Endodermal cell (in vitro differentiated cells): ENCODE results near the gene NKX2-2. TPM values are rescaled to one million over a fixed set of nuclear protein-coding genes. Genes with fewer than 3 reads are reported as not detected.

ENCODE experiments used
- DNase-seq: peaks from one replicate; pipeline ENCODE4 v3.0.0-alpha.2; 2017
- H3K27ac ChIP-seq: 2 replicates; pipeline ENCODE4 v1.5.1; 2013; ENCODE audit warnings: mild to moderate bottlenecking, low read depth, low read length, moderate library complexity
- H3K27me3 ChIP-seq: 2 replicates; pipeline ENCODE4 v1.6.1; 2013; ENCODE audit warnings: mild to moderate bottlenecking, low read length, moderate library complexity; ENCODE audit not compliant: insufficient read depth, control insufficient read depth, poor library complexity, severe bottlenecking
- H3K36me3 ChIP-seq: 2 replicates; pipeline ENCODE4 v1.7.0; 2013; ENCODE audit warnings: mild to moderate bottlenecking, low read length, moderate library complexity; ENCODE audit not compliant: control insufficient read depth, insufficient read depth
- H3K4me1 ChIP-seq: one replicate; pipeline ENCODE4 v1.7.0; 2013; ENCODE audit warnings: low read length; ENCODE audit not compliant: control insufficient read depth, insufficient read depth
- H3K4me3 ChIP-seq: 2 replicates; pipeline ENCODE4 v1.5.1; 2013; ENCODE audit warnings: mild to moderate bottlenecking, low read length, moderate library complexity
- H3K9ac ChIP-seq: 2 replicates; pipeline ENCODE4 v1.6.1; 2013; ENCODE audit warnings: mild to moderate bottlenecking, low read length, moderate library complexity; ENCODE audit not compliant: poor library complexity, severe bottlenecking; ENCODE audit errors: extremely low read depth
- H3K9me3 ChIP-seq: 2 replicates; pipeline ENCODE4 v1.6.1; 2013; ENCODE audit warnings: mild to moderate bottlenecking, low read length, moderate library complexity; ENCODE audit not compliant: control insufficient read depth
- H3K27ac Mint-ChIP-seq: 2 replicates; pipeline ENCODE4 v1.8.0; 2020; ENCODE audit warnings: mixed read lengths
- H3K27me3 Mint-ChIP-seq: 2 replicates; pipeline ENCODE4 v1.8.0; 2021; ENCODE audit warnings: mild to moderate bottlenecking, mixed read lengths; ENCODE audit not compliant: insufficient read depth
- H3K36me3 Mint-ChIP-seq: 2 replicates; pipeline ENCODE4 v1.8.0; 2020; ENCODE audit warnings: low read depth, mixed read lengths
- H3K4me1 Mint-ChIP-seq: 2 replicates; pipeline ENCODE4 v1.8.0; 2020; ENCODE audit warnings: mixed read lengths
- H3K4me3 Mint-ChIP-seq: 2 replicates; pipeline ENCODE4 v1.8.0; 2020; ENCODE audit warnings: mild to moderate bottlenecking, moderate library complexity, mixed read lengths
- H3K9me3 Mint-ChIP-seq: 2 replicates; pipeline ENCODE4 v1.8.0; 2020; ENCODE audit warnings: mild to moderate bottlenecking, mixed read lengths
- WGBS, 2 experiments: methylation state at CpG; one replicate each; pipeline versions ENCODE4 v1.1.5 to v1.1.7; 2013; ENCODE audit warnings: missing lambda C conversion rate in 2 of 2, mixed read lengths in 1 of 2; ENCODE audit not compliant: insufficient coverage in 1 of 2, insufficient read length in 1 of 2; 5-methylcytosine and 5-hydroxymethylcytosine counted together
- total RNA-seq, 2 donors: library from RNA; stranded (reverse); fragmentation: NEBNext Ultra II Directional in 1 of 2; extraction: Animal tissue kit (Norgen Biotek cat#: 25700) in 1 of 2; gene quantifications; 2 replicates in 1 of 2; 3 replicates in 1 of 2; pipeline ENCODE4 v1.2.1, GENCODE V29; 2021
- TF ChIP-seq, protein P1 (sequence below): fragments of 200-600 bp; sonication (generic); conservative IDR thresholded peaks from 2 replicates; pipeline ENCODE4 v1.5.0; 2021; ENCODE audit warnings: antibody characterized with exemption, mild to moderate bottlenecking

The NKX2-2 gene
- total RNA-seq, 2 donors from 2014 or later = 0.31 to 1.5 TPM

GRCh38 chr20:21554985-21555384 is 41.1 kb upstream of the NKX2-2 start:
- Mint-ChIP-seq H3K36me3 (no peaks in the 10 kb centered on the region), H3K4me3 (no peak overlapping the region), H3K9me3 (no peaks in the 10 kb centered on the region), H3K27ac (no peak overlapping the region), H3K27me3 (peaks cover 4% of the 10 kb centered on the region), H3K4me1 (no peaks in the 10 kb centered on the region)
- H3K27me3 ChIP-seq = no peaks in the 10 kb centered on the region
- H3K4me1 ChIP-seq = no peaks in the 10 kb centered on the region
- TF ChIP-seq, protein P1, sequence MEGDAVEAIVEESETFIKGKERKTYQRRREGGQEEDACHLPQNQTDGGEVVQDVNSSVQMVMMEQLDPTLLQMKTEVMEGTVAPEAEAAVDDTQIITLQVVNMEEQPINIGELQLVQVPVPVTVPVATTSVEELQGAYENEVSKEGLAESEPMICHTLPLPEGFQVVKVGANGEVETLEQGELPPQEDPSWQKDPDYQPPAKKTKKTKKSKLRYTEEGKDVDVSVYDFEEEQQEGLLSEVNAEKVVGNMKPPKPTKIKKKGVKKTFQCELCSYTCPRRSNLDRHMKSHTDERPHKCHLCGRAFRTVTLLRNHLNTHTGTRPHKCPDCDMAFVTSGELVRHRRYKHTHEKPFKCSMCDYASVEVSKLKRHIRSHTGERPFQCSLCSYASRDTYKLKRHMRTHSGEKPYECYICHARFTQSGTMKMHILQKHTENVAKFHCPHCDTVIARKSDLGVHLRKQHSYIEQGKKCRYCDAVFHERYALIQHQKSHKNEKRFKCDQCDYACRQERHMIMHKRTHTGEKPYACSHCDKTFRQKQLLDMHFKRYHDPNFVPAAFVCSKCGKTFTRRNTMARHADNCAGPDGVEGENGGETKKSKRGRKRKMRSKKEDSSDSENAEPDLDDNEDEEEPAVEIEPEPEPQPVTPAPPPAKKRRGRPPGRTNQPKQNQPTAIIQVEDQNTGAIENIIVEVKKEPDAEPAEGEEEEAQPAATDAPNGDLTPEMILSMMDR = no peak
- H3K27ac ChIP-seq = no peak overlapping the region
- no peak overlapping the region for H3K9ac ChIP-seq
- 84 to 90% methylated on average over 6 to 7 of the region's 7 CpGs for WGBS, 2 experiments
- no peaks in the 10 kb centered on the region for H3K9me3 ChIP-seq
- no peak for DNase-seq
- H3K36me3 ChIP-seq = no peaks in the 10 kb centered on the region
- no peak overlapping the region for H3K4me3 ChIP-seq

GRCh38 chr20:21554376-21554890 is 40.6 kb upstream of the NKX2-2 start:
- TF ChIP-seq, protein P1 = no peak
- H3K27ac ChIP-seq = no peak overlapping the region
- WGBS, 2 experiments = 84 to 85% methylated on average over 10 of the region's 10 CpGs
- H3K4me1 ChIP-seq = no peaks in the 10 kb centered on the region
- Mint-ChIP-seq H3K4me3 (no peak overlapping the region), H3K27me3 (peaks cover 4% of the 10 kb centered on the region), H3K9me3 (no peaks in the 10 kb centered on the region), H3K36me3 (no peaks in the 10 kb centered on the region), H3K27ac (no peak overlapping the region), H3K4me1 (no peaks in the 10 kb centered on the region)
- H3K36me3 ChIP-seq = no peaks in the 10 kb centered on the region
- no peaks in the 10 kb centered on the region for H3K9me3 ChIP-seq
- H3K9ac ChIP-seq = no peak overlapping the region
- DNase-seq = no peak
- H3K4me3 ChIP-seq = no peak overlapping the region
- no peaks in the 10 kb centered on the region for H3K27me3 ChIP-seq

DNA sequence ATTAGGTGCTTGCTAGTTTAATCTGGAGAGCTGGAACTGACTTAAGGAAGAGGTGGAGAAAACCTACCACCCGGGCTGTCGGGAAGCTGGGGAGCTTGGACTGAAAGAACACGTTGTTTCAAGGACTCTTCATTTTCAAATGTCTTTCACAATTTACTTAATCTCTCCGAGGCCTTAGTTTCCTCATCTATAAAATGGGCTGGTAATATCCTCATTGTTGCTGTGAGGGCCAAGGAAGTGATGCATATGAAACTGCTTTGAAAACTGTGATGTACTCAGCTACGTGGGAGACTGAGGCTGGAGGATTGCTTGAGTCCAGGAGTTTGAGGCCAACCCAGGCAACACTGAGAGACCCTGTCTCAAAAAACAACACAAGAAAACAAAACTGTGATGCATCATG is 36.7 kb upstream of the NKX2-2 start:
- no peak overlapping the region for H3K27ac Mint-ChIP-seq
- no peak for DNase-seq
- Histone ChIP-seq H3K4me1 (no peaks in the 10 kb centered on the region), H3K9me3 (no peaks in the 10 kb centered on the region), H3K36me3 (no peaks in the 10 kb centered on the region), H3K9ac (no peak overlapping the region), H3K27me3 (no peaks in the 10 kb centered on the region), H3K4me3 (no peak overlapping the region), H3K27ac (no peak overlapping the region)
- 83 to 85% methylated on average over 2 to 5 of the region's 5 CpGs for WGBS, 2 experiments
- H3K9me3 Mint-ChIP-seq = no peaks in the 10 kb centered on the region
- no peaks in the 10 kb centered on the region for H3K4me1 Mint-ChIP-seq
- no peaks in the 10 kb centered on the region for H3K36me3 Mint-ChIP-seq
- TF ChIP-seq, protein P1 = no peak
- peaks cover 1% of the 10 kb centered on the region for H3K27me3 Mint-ChIP-seq
- H3K4me3 Mint-ChIP-seq = no peak overlapping the region
